NCI-H146 treated with DMSO at 0.1 percent for 48 hours (cell line): ENCODE results near the gene POT1.

Experiments used
- DNase-seq: peaks from one replicate; lab custom pipeline; 2025; ENCODE audit not compliant: unreplicated experiment; lab: John Stamatoyannopoulos, UW

POT1 gene

GRCh38 chr7:124773938-124774337 is 155.7 kb downstream of the POT1 start:
- no peak for DNase-seq

- DNase-seq: no peak
Observed at GRCh38 chr7:124773339-124773738, 156.3 kb downstream of the POT1 start.
